ENCODE data around the gene TRIM63.

- no peak for TF ChIP-seq CTCF (IDR thresholded peaks at IDR 0.05; ENCODE audit: low read depth, low read length)
- TF ChIP-seq POLR2A (IDR thresholded peaks at IDR 0.05; ENCODE audit: extremely low read depth, insufficient read length): no peak
- no peak for TF ChIP-seq MYC (IDR thresholded peaks at IDR 0.05; ENCODE audit: low read depth, low read length)
- TF ChIP-seq, protein P1, sequence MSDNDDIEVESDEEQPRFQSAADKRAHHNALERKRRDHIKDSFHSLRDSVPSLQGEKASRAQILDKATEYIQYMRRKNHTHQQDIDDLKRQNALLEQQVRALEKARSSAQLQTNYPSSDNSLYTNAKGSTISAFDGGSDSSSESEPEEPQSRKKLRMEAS (IDR thresholded peaks at IDR 0.05; ENCODE audit: low read depth, low read length): no peak
Observed at GRCh38 chr1:26023009-26023408, 44.4 kb downstream of the TRIM63 start.
